Stimulated activated CD8-positive, alpha-beta memory T cell treated with anti-CD3 and anti-CD28 coated beads, Interleukin-15, amount 100 ng/mL, for 4 hours (primary cell): Measurements from ENCODE around the gene ZNF516.

Experiments
- DNase-seq, 2 donors: peaks; one replicate each; pipeline ENCODE4 v3.0.0-alpha.2; 2020; ENCODE audit warnings: low read depth in 2 of 2

The ZNF516 gene

DNA sequence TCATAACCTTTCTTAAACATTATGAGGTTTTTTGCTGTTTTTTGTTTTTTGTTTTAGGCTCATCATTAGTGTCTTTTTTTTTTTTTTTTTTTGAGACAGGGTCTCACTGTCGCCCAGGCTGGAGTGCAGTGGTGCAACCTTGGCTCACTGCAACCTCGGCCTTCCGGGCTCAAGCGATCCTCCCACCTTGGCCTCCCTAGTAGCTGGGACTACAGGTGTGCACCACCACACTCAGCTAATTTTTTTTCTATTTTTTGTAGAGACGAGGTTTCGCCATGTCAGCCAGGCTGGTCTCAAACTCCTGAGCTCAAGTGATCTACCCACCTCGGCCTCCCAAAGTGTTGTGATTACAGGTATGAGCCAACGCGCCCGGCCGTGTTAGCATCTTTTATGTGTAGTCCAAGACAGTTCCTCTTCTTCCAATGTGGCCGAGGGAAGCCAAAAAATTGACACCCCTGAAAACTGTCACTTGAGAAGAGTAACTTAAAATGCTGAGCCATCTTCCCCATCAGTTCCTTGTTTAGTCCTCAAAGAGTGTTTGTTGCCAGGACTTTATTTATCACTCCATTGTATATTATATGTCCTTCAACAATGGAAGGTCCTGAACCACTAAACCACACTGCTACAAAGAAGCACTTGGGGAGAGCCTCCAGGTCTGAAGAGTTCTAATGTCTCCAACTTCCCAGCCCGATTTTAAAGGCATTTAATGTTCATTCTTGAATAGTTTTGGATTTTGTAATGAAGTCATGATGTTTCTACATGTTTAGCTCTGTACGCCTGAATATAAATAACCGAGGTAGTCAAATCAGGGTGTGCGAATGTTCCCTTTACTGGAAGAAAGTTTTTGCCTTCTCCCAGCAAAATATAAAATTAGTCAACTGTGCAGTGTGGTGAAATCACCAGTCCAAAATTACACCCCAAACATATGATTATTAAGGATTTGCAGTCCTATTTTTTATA lies 26.4 kb downstream of the ZNF516 start:
- DNase-seq, result no peak

DNA sequence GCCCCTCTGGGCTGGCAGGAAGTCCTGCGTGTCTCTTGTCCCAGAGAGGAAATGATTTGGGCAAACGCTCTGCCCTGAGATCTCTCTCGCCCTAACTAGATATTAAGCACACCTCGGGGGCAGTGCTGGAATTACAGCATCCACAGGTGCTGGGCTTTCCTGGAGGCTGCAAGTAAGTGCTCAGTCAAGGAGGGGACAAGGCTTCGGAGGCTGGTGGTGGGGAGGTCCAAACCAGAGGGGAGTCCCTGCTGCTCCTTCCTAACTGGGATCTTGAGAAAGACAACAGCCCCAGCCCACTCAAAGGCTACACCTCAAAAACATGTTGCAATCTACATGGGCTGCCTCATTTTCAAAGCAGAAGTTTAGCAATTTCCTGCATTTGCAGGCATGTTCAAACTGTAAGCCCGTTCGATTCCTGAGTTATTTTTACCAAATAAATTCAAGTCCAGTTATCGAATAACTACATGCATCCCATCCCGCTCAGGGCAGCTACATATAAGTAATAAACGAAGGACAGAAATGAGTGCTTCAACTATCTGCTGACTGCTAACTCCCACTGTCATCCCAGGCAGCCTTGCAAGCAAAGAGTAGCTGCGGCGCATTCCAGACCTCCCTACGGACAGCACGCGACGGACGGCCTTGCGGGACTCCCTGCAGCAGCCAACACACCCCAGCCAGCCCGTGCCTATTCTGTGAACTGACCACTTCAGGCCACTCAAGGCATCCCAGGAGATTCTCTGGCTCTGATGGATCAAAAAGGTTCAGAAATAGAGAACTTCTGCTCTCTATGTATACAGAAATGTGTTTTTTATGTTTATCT lies 27.5 kb downstream of the ZNF516 start:
- no peak for DNase-seq

DNA sequence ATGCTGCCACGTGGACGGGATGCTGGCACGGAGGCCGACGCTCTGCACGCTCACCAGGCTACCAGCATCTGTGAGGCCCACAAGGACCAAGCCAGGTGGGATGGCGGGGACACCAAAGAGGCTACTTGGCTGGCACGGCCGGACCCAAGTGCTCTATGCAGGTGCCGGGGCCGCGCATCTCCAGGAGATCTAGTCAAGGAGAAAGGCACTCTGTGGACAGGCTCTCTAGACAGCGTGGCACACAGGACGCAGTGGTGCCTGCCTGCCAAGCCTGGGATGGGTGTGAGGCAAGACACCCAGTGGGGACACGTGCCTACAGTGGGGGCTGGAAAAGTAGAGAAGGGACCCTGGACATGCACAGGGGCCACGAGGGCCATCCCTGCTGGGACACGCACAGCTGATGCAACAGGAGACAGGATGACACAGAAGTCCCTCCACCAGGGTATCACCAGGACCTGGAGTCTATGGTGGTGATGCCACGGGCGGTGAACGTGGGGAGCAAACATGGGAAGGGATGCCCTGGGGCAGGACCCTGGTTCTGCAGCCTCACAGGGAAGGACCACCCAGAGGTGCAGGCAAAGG lies 28.5 kb downstream of the ZNF516 start:
- DNase-seq, result no peak

DNA sequence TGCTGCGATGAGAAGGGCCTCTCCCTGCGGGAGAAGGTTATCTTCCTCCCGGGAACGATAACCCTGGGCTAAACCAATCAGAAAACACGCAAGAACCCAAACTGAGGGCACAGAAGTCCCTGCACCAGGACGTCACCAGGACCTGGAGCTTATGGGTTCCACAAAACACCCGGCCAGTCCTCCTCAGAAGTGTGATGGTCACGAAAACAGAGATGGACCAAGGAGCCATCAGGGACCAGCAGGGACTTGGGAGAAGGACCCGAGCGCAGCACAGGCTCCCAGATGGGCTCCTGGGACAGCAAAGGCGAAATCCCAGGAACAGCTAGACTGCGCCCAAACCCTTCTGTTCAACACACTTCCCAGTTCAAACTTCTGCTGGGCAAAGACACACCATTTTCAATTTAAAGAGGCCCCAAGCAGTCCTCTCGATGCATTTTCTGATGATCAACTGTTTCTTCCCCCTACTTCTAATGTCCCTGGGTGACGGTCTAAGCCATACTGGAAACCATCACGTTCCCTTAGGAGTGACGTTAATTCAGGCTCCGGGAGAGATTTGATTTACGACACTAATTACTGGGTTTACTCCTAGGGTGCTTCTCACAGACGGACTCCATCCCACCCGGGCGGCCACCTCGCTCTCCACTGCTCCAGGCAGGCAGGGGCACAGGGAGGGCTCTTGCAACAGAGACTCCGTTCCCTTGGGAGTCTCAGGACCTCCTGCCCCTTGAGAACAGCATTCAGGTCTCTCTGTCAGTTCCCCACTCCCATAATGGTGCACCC lies 29.2 kb downstream of the ZNF516 start:
- DNase-seq, result no peak

DNA sequence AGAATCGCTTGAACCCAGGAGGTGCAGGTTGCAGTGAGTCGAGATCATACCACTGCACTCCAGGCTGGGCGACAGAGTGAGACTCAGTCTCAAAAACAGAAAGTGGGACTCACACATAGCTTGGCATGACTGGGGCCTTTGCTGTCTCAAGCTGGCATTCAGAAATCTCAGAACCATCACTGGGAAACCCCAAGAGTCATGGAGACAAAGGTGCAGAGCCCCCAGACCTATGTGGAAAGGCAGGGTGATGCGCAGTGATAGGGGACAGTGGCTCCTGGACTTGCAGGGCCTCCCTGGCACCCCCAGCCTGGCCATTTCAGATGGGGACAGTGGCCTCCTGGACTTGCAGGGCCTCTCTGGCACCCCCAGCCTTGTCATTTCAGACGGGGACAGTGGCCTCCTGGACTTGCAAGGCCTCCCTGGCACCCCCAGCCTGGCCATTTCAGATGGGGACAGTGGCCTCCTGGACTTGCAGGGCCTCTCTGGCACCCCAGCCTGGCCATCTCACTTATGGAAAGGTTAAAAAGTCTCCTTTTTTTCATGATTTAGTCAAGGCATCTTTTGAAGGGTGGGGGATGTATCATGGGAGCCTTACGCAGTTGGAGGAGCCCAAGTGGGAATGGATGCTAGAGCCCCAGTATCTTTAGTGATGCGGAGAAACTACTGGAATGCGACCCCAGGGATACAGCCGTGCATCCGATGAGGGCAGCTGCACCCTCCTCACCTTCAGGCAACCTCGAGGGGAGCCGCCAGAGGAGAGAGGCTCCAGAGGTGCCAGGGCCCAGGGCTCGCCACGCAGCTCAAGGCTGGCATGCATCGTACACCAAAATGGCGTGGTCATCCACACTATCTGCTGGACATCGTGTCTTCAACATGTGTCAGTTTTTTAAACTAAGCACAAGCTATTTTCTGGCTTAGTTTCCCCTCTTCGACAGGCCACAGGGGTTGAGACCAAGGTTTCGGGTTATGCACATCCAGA lies 30.5 kb downstream of the ZNF516 start:
- DNase-seq, result no peak

DNA sequence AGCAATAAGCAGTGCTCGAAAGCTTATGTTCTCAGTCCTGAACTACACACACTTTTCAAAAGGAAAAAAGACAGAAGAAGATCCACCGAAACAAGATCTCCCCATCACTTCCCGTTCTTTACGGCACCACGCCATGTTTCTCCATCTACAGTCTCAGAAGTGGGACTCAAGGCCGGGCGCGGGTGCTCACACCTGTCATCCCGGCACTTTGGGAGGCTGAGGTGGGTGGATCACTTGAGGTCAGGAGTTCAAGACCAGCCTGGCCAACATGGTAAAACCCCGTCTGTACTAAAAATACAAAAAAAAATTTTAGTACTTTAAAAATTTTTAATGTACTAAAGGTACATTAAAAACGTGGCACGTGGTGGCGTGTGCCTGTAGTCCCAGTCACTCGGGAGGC lies 31.2 kb downstream of the ZNF516 start:
- no peak for DNase-seq

DNA sequence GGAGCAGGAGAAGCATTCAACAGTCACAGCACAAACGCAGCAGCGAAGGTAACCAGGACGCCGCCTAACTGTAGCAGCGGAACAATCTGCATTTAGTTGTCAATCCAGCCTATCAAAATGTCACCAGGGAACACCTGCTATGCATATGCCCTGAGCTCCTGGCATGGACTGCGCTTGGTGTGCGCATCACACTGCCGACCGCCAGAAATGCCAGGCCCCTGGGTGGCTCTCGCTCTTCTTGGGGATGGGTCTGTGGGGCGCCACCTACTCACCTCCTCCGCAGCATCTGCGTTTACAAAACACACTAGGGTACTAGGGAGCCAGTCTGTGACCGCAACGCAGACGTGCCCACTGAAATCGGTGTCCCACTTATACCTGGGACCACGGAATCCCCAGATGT lies 31.7 kb downstream of the ZNF516 start:
- no peak for DNase-seq

DNA sequence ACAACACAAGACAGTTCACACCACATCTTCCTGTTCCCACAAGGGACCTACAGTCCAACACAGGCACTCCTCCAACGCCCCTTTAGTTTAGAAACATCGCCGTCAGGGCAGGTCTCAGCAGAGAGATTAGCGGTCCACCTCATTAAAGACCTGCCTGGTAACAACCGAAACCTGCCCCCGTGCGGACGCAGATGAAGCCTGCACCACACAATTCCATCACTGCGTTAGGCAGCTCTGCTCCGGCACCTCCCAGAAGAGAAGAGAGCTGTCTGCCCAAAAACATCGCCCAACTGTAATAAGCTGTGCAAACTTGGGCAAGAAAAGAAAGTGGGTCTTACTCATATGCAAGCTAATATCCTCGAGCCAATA lies 32.7 kb downstream of the ZNF516 start:
- no peak for DNase-seq

DNA sequence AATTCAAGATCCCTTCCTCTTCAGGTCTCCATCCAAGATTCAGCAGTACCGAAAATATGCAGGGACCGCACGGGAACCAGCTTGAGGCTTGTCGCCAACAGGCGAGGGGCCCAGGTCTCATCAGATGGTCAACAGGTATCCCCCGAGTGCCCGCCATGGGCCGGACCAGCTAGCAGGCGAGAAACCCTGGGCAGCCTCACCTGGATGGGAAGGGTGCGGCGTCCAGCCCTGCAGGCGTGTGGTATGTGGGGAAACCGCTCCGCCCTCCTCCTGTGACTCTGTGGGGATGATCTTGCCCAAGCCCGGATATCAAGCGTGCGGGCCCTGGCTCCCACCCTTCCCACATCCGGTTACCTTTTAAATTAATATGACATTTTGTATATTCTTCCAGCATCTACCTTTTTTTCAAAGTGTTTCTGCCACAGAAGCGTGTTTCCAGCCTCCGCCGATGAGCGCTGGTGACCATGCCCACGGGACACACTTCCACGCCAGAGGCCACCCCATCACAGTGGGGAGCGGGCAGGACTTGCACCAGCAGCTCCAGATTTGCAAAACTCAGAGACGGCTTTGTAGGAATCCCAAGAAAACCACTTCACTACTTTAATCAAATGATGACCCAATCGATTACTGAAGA lies 33.2 kb downstream of the ZNF516 start:
- no peak for DNase-seq

DNA sequence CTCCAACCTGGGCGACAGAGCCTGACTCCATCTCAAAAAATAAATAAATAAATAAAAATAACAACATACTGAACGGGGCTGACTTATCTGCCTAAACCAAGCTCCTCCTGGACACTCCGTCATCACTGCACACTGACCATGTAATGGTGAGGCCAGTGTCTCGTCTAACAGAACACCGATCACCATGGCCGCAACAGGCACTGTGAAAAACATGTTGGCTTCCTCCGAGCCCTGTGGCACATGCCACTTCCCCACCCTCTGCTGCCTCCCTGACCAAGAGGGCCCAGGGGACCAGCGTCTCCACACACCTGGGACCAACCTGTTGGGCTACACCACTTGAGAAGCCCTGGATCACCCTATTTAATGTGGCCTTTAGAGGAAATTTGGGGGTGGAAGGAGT lies 33.9 kb downstream of the ZNF516 start:
- no peak for DNase-seq

DNA sequence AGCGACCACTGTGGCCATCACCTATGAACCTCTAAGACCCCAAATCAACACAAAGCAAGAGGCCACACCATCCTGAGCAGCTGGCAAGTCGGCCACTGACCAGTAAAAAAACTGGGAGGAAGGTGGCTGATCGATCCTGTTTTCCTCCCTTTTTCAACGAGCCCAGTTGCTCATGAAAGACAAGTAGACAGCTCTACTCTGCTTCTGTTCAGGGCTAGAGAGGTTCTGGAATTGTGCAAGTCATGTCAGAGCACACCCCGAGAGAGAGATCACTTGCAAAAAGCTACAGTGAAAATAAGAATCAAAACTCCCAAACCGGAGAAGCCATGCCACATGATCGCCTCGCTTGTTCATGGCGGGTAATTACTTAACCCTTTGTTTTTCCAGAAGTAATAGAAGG lies 34.6 kb downstream of the ZNF516 start:
- no peak for DNase-seq

DNA sequence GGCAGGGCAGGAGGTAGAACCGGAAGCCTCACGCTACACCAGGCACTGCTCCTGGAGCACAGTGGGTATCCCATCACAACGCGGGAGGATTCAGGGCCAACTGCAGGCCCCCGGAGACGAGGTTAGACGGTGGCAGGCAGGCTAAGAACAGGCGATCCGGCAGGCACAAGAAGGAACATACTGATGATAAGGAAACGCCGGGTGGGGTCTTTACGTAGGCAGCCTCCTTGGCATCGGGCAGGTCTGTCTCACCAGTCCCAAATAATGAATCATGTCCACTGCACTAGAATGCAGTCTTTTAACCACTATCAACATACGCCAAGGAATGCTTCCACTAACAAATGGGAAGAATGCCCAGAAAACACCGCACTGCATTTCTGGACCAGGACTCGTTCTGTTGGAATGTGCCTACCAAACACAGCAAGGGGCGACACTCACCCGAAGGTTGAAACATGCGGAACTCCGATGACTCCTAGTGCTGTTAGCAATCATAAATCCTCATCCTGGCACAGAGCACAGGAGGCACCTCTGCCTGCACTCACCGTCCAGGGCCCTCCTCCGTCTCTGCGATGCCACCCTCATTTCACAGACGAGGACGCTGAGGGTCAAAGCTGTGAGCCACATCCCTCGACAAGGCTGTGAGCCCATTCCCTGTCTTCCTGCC lies 35.2 kb downstream of the ZNF516 start:
- DNase-seq, result no peak

DNA sequence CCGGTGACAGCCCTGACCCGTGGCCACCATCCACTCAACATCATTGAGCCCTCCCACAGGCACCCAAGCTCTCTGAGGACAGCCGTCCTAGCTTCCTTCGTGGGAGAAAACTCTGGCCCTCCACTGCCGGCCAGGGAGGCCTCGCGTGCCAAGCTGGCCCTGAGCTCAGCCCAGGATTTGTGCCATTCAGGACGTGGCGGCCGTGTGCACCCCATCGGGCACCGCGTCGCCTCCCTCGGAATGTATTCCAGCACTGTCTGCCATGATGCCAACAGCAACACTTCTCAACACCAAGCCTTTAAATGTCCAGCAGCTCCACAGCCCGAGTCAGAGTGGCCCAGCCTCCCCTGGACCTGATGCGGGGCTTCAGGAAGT lies 35.7 kb downstream of the ZNF516 start:
- DNase-seq, result no peak

DNA sequence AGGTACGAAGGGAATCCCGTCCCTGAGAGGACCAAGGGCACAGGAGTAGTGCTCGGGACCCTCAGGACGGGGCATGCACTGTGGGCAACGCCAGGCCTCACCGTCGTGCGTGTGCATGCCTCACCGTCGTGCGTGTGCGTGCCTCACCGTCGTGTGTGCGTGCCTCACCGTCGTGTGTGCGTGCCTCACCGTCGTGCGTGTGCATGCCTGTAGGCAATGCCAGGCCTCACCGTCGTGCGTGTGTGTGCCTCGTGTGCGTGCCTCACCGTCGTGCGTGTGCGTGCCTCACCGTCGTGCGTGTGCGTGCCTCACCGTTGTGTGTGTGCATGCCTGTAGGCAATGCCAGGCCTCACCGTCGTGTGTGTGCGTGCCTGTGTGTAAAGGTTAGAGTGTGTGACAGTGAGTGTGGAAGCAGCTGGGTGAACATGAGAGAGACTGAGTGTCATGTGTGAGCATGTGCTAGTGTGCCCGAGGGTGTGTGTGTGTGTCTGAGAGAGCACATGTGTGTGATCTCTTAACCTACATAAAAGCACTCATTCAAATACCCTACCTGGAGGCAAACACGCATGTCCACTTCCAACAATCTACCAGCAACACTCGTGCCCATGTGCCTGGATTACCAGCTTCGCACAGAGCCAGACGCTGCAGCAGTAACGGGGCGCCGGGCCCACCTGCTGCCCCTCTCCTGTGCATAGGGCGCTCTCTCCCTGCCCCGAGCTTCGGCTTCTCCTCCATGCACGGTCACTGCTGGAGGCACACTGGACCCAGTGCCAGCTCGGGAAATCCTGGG lies 36.3 kb downstream of the ZNF516 start:
- no peak for DNase-seq

DNA sequence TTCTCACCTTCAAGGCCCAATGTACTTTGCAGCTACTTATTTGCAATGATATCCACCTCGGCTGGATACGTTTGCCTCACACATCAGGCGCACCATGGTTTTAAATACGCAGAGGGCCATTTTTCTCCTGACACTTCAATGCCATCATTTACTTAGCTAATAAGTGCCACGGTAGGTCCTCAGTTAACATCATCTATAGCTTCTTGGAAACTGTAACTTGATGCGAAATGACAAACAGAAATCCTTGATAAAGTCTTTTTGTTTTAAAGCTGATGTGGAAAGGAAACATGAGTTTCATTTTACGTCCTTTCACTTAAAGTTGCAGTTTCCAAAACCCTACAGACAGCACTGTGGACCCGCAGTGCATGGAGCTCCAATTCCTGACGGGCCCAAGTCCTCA lies 37.1 kb downstream of the ZNF516 start:
- no peak for DNase-seq

DNA sequence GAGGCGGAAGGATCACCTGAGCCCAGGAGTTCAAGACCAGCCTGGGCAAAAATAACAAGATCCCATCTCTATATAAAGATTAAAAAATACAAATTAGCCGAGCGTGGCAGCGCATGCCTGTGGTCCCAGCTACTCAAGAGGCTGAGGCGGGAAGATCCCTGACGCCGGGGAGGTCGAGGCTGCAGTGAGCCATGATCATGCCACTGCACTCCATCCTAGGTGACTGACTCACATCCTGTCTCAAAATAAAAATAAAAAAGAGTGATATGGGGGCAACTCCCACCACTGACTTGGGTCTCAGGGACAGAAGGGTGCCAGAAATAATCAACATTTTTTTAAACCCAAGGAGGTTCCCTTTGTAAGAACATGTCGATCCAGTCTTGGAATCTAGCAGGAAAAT lies 37.6 kb downstream of the ZNF516 start:
- DNase-seq, result no peak

DNA sequence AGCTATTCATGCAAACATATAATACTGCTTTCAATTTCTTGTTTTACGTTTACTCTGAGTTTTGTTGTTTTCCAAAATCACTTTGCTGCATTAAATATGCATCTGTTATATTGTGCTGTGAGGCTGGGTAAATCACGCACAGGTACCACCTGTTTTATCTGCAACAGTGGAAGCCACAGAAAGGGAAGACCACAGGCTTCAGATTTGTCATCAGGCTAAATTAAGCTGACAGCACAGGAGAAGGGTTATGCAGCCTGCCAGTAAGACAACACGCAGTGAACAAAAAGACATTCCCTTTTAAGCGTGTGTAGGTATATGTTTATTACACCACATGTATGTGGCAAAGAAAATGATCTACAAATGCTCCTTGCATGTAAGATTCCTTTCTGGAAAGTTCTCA lies 38.2 kb downstream of the ZNF516 start:
- DNase-seq, result no peak

DNA sequence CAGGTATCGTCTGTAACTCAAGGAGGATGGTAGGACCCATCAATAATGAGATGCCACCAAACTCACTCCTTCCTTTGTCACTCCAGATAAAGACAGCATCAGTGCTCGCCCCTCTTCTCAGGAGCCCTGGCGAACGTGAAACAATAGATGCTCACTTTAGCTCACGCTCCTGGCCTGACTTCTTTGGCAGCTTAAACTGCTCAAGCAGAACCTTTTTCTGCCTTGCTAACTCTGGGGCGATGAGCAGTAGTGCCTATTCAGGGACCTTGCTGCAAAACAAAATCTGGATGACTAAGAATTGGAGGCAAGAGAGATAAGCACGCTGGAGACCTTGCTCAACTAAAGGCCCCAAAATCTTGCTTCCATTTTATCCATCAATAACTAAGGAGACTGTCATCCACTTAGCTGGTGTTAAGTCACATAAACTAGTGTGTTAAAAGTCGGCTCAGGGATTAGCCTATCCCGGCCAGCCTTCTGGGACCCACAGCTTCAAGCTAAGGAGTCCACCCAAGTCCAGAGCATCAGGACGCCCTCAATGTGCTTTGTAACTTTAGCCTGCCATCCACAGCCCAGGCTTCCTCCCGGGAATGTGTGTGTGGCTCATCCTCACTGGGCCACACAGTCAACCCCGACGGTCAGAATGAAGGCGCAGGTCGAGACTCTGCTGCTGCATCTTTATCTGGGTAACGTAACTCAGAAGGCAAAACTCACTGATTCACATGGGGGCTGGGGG lies 38.9 kb downstream of the ZNF516 start:
- no peak for DNase-seq
